K562 (cell line): ENCODE results near the gene WNK2. TPM values are rescaled to one million over a fixed set of nuclear protein-coding genes. Genes with fewer than 3 reads are reported as not detected.
A peak's percentile ranks its signal among the peaks of the same experiment; 100 is the strongest.

Experiments used
- ATAC-seq: fragments of 200-7000 bp; cut with Tn5 transposase; 3 replicates; pipeline ENCODE4 v1.9.1; 2020; ENCODE audit warnings: moderate library complexity
- BruUV-seq: library from RNA; stranded (reverse); fragments of 400-500 nt; replicated peaks from 2 replicates; lab custom pipeline; 2021; lab: Mats Ljungman, UMichigan
- CTCF ChIA-PET: fragments of 300-600 bp; formaldehyde crosslinking; extraction: SDS; loops from one replicate; lab custom pipeline; 2021; ENCODE audit warnings: low intra/inter-chr PET ratio; lab: Yijun Ruan, JAX
- POLR2A ChIA-PET: fragments of 300-600, 350-650 bp; sonication (Branson Sonifier 250); formaldehyde crosslinking; extraction: SDS; loops from one replicate; lab custom pipeline; 2021; ENCODE audit warnings: antibody characterized with exemption, inconsistent platforms; lab: Yijun Ruan, JAX
- DNase-seq, 4 experiments: peaks; one replicate each; pipeline versions ENCODE4 v3.0.0 to v3.0.0-alpha.2; 2011 to 2018; ENCODE audit warnings: low spot score in 3 of 4, mixed read lengths in 3 of 4; ENCODE audit errors: extremely low read depth in 1 of 4
- FAIRE-seq: peaks from 2 replicates; lab custom pipeline; 2011; peaks lifted over from hg19 to GRCh38; lab: Jason Lieb, UNC
- H2AFZ ChIP-seq: 2 replicates; pipeline ENCODE4 v1.6.0; 2011; ENCODE audit warnings: low read depth, low read length, control low read depth, inconsistent platforms
- H3K27ac ChIP-seq: fragments of 200-600 bp; 3 replicates; pipeline ENCODE4 v1.8.0; 2011; ENCODE audit warnings: low read depth, mild to moderate bottlenecking, control low read depth, inconsistent platforms, low read length, moderate library complexity, mixed read lengths; ENCODE audit errors: extremely low read depth
- H3K27me3 ChIP-seq, 2 experiments: fragments of 300-600 bp in 1 of 2; 2 replicates in 1 of 2; 3 replicates in 1 of 2; pipeline versions ENCODE4 v1.6.0 to v1.8.0; 2011; ENCODE audit warnings: inconsistent platforms in 2 of 2, low read length in 2 of 2, mild to moderate bottlenecking in 1 of 2, mixed read lengths in 1 of 2, moderate library complexity in 1 of 2; ENCODE audit not compliant: control insufficient read depth in 2 of 2, insufficient read depth in 2 of 2
- H3K36me3 ChIP-seq: fragments of 300-600 bp; 3 replicates; pipeline ENCODE4 v1.8.0; 2011; ENCODE audit warnings: mild to moderate bottlenecking, low read length, inconsistent platforms; ENCODE audit not compliant: control insufficient read depth, insufficient read depth
- H3K4me1 ChIP-seq, 2 experiments: fragments of 200-600 bp in 1 of 2; replicated peaks in 1 of 2; 2 replicates in 1 of 2; 3 replicates in 1 of 2; pipeline versions ENCODE4 v1.5.1 to v1.8.0; 2011; ENCODE audit warnings: inconsistent platforms in 2 of 2, low read length in 2 of 2, mild to moderate bottlenecking in 1 of 2, mixed read lengths in 1 of 2, moderate library complexity in 1 of 2; ENCODE audit not compliant: control insufficient read depth in 2 of 2, insufficient read depth in 2 of 2
- H3K4me2 ChIP-seq: 2 replicates; pipeline ENCODE4 v1.6.1; 2011; ENCODE audit warnings: low read length, control low read depth, inconsistent platforms, mixed read lengths; ENCODE audit not compliant: insufficient read depth
- H3K4me3 ChIP-seq: fragments of 200-600 bp; sonication (generic), shearing (Covaris generic); 2 replicates; pipeline ENCODE4 v1.5.1; 2016; ENCODE audit warnings: control low read depth, inconsistent platforms
- H3K79me2 ChIP-seq: fragments of 200-600 bp; 3 replicates; pipeline ENCODE4 v1.8.0; 2011; ENCODE audit warnings: low read length, inconsistent platforms; ENCODE audit not compliant: control insufficient read depth, insufficient read depth
- H3K9ac ChIP-seq, 2 experiments: 2 replicates each; pipeline versions ENCODE4 v1.6.0 to v1.6.1; 2011; ENCODE audit warnings: low read depth in 2 of 2, low read length in 2 of 2, control low read depth in 1 of 2, inconsistent platforms in 1 of 2, mild to moderate bottlenecking in 1 of 2, mixed read lengths in 1 of 2; ENCODE audit not compliant: insufficient read depth in 1 of 2
- H3K9me1 ChIP-seq: one replicate; pipeline ENCODE4 v1.6.0; 2011; ENCODE audit warnings: inconsistent platforms, mild to moderate bottlenecking, low read length, moderate library complexity; ENCODE audit not compliant: control insufficient read depth, insufficient read depth
- H3K9me3 ChIP-seq: replicated peaks from 2 replicates; pipeline ENCODE4 v1.5.1; 2011; ENCODE audit warnings: low read depth, low read length, inconsistent platforms; ENCODE audit not compliant: control insufficient read depth, insufficient read depth
- H4K20me1 ChIP-seq: replicated peaks from 2 replicates; pipeline ENCODE4 v1.6.1; 2011; ENCODE audit warnings: low read length, inconsistent platforms, mixed read lengths; ENCODE audit not compliant: control insufficient read depth, insufficient read depth
- CTCF ChIP-seq, 3 experiments: IDR thresholded peaks in 2 of 3; conservative IDR thresholded peaks in 1 of 3; 2 replicates each; pipeline ENCODE4 v1.5.1; 2011 to 2012; ENCODE audit warnings: low read length in 3 of 3, mild to moderate bottlenecking in 3 of 3, control low read depth in 2 of 3, improper control_type of control experiment in 1 of 3, inconsistent platforms in 1 of 3, low read depth in 1 of 3, mixed read lengths in 1 of 3, moderate library complexity in 1 of 3; ENCODE audit not compliant: insufficient read depth in 2 of 3
- ZNF121 ChIP-seq: sonication (generic); formaldehyde crosslinking; conservative IDR thresholded peaks from 2 replicates; pipeline ENCODE4 v1.8.0; 2022; ENCODE audit warnings: missing genetic modification reagents
- WGBS: fragments of 100-300 bp; shearing (Covaris generic); methylation state at CpG from one replicate; pipeline ENCODE4 v1.1.6; 2016; ENCODE audit warnings: low coverage, mixed read lengths; ENCODE audit not compliant: insufficient coverage; ENCODE audit errors: missing lambda C conversion rate; 5-methylcytosine and 5-hydroxymethylcytosine counted together
- in situ Hi-C: fragments of 300-500 bp; cut with MboI; formaldehyde crosslinking; loops from 4 replicates; pipeline ENCODE4 v1.15.0; 2018; ENCODE audit warnings: inconsistent platforms, mixed read lengths
- intact Hi-C: fragments of 100-400 bp; cut with micrococcal nuclease; formaldehyde crosslinking; loops from 2 replicates; pipeline ENCODE4 v1.14.2; 2022
- polyA plus RNA-seq, 8 experiments: library from polyadenylated mRNA; depleted of rRNA in 4 of 8; stranded (reverse) in 5 of 8; unstranded in 3 of 8; fragments of >200 nt; fragmentation: Nextera tagmentation in 2 of 8; fragmentation: Illumina TruSeq in 1 of 8; extraction: Ambion mirVana in 2 of 8; extraction: Trizol in 1 of 8; gene quantifications; 2 replicates each; pipeline versions ENCODE4 v1.2.1 to v1.2.3, GENCODE V29; 2011 to 2014; ENCODE audit warnings: inconsistent platforms in 1 of 8, missing spikeins in 1 of 8
- total RNA-seq, 7 experiments: library from RNA; depleted of rRNA in 6 of 7; stranded (reverse); fragments of >200 nt in 6 of 7; fragmentation: Illumina TruSeq in 2 of 7; extraction: Trizol in 2 of 7; gene quantifications; 2 replicates each; pipeline versions ENCODE4 v1.2.1 to v1.2.3, GENCODE V29; 2011 to 2021; ENCODE audit warnings: low replicate concordance in 1 of 7

Gene WNK2
- total and polyA plus RNA-seq, 9 of the 15 experiments (the other 6 are each of a cell fraction or from before 2014, with no cell fraction given), result 0.36 to 3.3 (median 0.64) TPM; not detected in 2

- H3K4me3 ChIP-seq, result no peak overlapping the region
- in situ Hi-C loops (loop anchor here (25.0 kb wide), 1 partner anchor 312 kb away; no protein-coding TSS in a partner anchor), intact Hi-C loops (no loop called here)
- H3K79me2 ChIP-seq, result no peaks in the 10 kb centered on the region
- peaks cover 0 to 16% of the 10 kb centered on the region in 2 experiments; a peak in 2 of 5 replicates for H3K4me1 ChIP-seq
- H3K9me1 ChIP-seq, result peaks cover 3% of the 10 kb centered on the region
- H3K27ac ChIP-seq, result no peak overlapping the region
- no peak for FAIRE-seq
- no peak overlapping the region for H2AFZ ChIP-seq
- 0 out of 3 replicates have a peak, but pooled peaks have one; percentile 28 for ATAC-seq
- WGBS, result 2% methylated on average over 15 of the region's 18 CpGs
- H3K9me3 ChIP-seq, result no peaks in the 10 kb centered on the region
- H4K20me1 ChIP-seq, result no peaks in the 10 kb centered on the region
- H3K36me3 ChIP-seq, result no peaks in the 10 kb centered on the region
- no peak overlapping the region for H3K4me2 ChIP-seq
- POLR2A ChIA-PET, result no interaction called here
- H3K27me3 ChIP-seq, result peaks cover 31 to 65% of the 10 kb centered on the region in 2 experiments; a peak in 4 of 5 replicates
- CTCF ChIA-PET, result no interaction called here
- DNase-seq, result peak in 1 of 4 experiments; percentile 5
- no peak overlapping the region for H3K9ac ChIP-seq
- no TSS peak for BruUV-seq
- TF ChIP-seq CTCF (IDR thresholded peaks at IDR 0.05 in 2 of 3, conservative IDR thresholded peaks at IDR 0.05 in 1 of 3; ENCODE audit: insufficient read depth in 2 of 3, low read depth in 1 of 3, low read length in 3 of 3) (peak in 2 of 3 experiments; percentile 4 to 37; a peak in 2 of 6 replicates), ZNF121 (no peak)
Measured at GRCh38 chr9:93324191-93324834, 140.4 kb downstream of the WNK2 start.
